ENCODE data around the gene TFF3.

DNA sequence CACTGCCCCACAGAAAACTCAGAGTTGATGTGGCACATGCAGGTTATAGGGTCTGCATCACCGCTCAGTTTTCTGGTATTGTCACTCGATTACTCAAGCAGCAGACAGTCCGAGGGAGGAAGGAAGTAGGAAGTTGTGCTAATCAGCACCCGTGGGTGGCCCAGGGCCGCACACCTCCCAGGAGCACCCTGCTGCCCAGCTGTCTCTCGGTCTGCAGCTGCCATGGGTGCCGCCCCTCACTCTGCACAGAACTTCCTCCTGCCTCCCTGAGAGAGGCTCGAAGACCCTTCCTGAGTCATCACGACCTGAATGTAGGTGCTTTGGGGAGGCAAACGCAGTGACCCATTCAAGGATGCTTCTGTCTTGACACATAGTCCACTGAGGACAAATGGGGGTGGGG, 4.2 kb upstream of the TFF3 start:
- TF ChIP-seq, protein P1, sequence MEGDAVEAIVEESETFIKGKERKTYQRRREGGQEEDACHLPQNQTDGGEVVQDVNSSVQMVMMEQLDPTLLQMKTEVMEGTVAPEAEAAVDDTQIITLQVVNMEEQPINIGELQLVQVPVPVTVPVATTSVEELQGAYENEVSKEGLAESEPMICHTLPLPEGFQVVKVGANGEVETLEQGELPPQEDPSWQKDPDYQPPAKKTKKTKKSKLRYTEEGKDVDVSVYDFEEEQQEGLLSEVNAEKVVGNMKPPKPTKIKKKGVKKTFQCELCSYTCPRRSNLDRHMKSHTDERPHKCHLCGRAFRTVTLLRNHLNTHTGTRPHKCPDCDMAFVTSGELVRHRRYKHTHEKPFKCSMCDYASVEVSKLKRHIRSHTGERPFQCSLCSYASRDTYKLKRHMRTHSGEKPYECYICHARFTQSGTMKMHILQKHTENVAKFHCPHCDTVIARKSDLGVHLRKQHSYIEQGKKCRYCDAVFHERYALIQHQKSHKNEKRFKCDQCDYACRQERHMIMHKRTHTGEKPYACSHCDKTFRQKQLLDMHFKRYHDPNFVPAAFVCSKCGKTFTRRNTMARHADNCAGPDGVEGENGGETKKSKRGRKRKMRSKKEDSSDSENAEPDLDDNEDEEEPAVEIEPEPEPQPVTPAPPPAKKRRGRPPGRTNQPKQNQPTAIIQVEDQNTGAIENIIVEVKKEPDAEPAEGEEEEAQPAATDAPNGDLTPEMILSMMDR (IDR thresholded peaks at IDR 0.05; ENCODE audit: insufficient read depth, low read length, poor library complexity, severe bottlenecking) = no peak
- TF ChIP-seq EZH2phosphoT487 (conservative IDR thresholded peaks at IDR 0.05; ENCODE audit: low read length) = no peak

Data from SU-DHL-6 (cell line).